GM12864 (cell line): ENCODE measurements around the gene KPNA2.
"Not testable (repeated sequence)": the region's sequence is repeated elsewhere in the genome, so short reads cannot be mapped to it uniquely, and the experiment has no call there.

Experiments used
- DNase-seq: peaks from one replicate; pipeline ENCODE4 v3.0.0-alpha.2; 2011; ENCODE audit warnings: low read depth
- H3K4me3 ChIP-seq: 2 replicates; pipeline ENCODE4 v1.5.1; 2011; ENCODE audit warnings: mild to moderate bottlenecking, low read depth, low read length, control low read depth
- TF ChIP-seq, protein P1 (sequence below): IDR thresholded peaks from 2 replicates; pipeline ENCODE4 v1.5.1; 2011; ENCODE audit warnings: low read depth, mild to moderate bottlenecking, moderate library complexity, low read length, control low read depth, inconsistent platforms; ENCODE audit errors: missing control alignments

KPNA2 gene

DNA sequence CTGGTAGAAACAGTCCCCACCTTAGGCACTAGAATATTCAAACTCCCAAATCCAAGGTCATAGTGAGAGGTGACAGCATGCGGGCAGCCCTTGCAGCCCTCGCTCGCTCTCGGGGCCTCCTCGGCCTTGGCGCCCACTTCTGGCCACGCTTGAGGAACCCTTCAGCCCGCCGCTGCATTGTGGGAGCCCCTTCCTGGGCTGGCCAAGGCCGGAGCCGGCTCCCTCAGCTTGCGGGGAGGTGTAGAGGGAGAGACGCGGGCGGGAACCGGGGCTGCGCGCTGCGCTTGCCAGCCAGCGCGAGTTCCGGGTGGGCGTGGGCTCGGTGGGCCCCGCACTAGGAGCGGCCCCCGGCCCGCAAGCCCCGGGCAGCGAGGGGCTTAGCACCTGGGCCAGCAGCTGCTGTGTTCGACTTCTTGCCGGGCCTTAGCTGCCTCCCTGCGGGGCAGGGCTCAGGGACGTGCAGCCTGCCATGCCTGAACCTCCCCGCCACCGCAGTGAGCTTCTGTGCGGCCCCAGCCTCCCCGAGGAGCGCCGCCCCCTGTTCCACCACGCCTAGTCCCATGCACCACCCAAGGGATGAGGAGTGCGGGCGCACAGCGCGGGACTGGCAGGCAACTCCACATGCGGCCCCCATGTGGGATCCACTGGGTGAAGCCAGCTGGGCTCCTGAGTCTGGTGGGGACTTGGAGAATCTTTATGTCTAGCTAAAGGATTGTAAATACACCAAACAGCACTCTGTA lies 45.0 kb downstream of the KPNA2 start:
- TF ChIP-seq, protein P1, sequence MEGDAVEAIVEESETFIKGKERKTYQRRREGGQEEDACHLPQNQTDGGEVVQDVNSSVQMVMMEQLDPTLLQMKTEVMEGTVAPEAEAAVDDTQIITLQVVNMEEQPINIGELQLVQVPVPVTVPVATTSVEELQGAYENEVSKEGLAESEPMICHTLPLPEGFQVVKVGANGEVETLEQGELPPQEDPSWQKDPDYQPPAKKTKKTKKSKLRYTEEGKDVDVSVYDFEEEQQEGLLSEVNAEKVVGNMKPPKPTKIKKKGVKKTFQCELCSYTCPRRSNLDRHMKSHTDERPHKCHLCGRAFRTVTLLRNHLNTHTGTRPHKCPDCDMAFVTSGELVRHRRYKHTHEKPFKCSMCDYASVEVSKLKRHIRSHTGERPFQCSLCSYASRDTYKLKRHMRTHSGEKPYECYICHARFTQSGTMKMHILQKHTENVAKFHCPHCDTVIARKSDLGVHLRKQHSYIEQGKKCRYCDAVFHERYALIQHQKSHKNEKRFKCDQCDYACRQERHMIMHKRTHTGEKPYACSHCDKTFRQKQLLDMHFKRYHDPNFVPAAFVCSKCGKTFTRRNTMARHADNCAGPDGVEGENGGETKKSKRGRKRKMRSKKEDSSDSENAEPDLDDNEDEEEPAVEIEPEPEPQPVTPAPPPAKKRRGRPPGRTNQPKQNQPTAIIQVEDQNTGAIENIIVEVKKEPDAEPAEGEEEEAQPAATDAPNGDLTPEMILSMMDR = no peak
- H3K4me3 ChIP-seq = no peak overlapping the region
- DNase-seq = no peak

GRCh38 chr17:68081305-68082265 lies 46.0 kb downstream of the KPNA2 start:
- DNase-seq, H3K4me3 ChIP-seq: not testable (repeated sequence)

- no peak for DNase-seq
- TF ChIP-seq, protein P1 = no peak
- no peak overlapping the region for H3K4me3 ChIP-seq
Measured at GRCh38 chr17:68085771-68086381, 50.3 kb downstream of the KPNA2 start.

DNA sequence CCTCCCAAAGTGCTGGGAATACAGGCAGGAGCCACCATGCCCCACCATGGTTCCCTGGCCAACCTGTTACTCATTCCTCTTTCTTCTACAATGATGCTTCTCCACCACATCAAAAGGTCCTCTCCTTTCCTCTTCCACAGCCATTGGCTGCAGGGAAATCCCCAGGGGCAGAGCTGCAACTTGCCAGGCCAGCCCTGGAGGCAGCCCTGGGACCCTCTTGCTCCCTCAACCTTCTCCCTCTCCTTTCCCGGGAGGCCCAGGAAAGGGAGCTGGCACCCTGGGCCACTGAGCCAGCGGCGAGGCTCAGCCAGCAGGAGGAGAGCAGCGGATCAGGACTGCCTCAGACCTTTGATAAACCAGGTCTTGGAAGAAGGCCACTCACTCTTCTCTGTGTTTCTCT lies 51.1 kb downstream of the KPNA2 start:
- DNase-seq, H3K4me3 ChIP-seq: not testable (repeated sequence)

- not testable (repeated sequence) for DNase-seq
Measured at GRCh38 chr17:68087131-68087623, 51.6 kb downstream of the KPNA2 start.

GRCh38 chr17:68087851-68088250 lies 52.3 kb downstream of the KPNA2 start:
- TF ChIP-seq, protein P1 = no peak
- no peak for DNase-seq
- H3K4me3 ChIP-seq = no peak overlapping the region

More at GRCh38 chr17:68087131-68087623, 51.6 kb downstream of the KPNA2 start:
- not testable (repeated sequence) for H3K4me3 ChIP-seq

DNA sequence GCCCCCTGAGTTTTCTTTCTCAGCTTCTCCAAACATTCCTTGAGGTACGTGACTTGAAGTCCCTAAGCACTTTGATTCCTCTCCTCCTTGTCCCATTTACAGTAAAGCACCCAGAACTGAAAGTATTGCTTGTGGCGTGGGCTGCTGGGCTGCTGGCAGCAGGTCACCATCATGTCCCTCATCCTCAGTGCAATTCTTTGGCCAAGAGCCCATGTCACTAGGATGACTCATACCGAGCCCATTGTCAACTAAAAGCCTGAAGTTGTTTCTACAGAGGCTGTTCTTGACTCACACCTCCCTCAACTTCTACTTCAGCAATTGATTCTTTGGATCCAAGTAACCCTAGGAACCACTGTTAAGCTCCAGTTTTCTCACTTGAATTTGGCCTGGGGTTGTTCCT lies 54.3 kb downstream of the KPNA2 start:
- DNase-seq = peak; percentile 27
- TF ChIP-seq, protein P1 = no peak
- no peak overlapping the region for H3K4me3 ChIP-seq

DNA sequence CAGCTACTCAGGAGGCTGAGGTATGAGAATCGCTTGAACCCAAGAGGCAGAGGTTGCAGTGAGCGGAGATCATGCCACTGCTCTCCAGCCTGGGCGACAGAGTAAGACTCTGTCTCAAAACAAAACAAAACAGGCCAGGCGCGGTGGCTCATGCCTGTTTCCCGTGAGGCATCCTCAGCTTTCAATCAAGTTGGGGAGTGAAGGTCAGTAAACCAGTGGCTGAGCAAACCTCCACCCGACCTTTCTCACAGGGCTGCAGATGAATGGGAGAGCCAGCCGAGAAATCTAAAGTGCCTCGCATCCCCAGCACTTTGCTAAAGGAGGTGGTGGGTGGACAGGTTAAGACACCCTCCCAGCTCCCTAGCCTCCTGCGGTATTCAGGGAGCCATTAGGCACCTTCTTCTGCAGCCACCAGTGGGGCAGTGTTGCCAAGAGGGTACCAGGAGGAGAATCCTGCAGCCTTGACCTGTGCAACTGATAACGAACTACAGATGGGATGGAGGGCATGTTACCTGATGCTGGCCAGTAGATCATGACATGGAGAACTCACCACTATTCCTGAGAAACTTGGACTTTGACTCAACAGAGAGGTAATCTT lies 59.0 kb downstream of the KPNA2 start:
- no peak for DNase-seq
- no peak overlapping the region for H3K4me3 ChIP-seq
- TF ChIP-seq, protein P1 = no peak
